Measurements from ENCODE around the gene BTG4. TPM values are rescaled to one million over a fixed set of nuclear protein-coding genes. Genes with fewer than 3 reads are reported as not detected.

BTG4 gene
- total and polyA plus RNA-seq, 9 of the 15 experiments (the other 6 are each of a cell fraction or from before 2014, with no cell fraction given): not detected

DNA sequence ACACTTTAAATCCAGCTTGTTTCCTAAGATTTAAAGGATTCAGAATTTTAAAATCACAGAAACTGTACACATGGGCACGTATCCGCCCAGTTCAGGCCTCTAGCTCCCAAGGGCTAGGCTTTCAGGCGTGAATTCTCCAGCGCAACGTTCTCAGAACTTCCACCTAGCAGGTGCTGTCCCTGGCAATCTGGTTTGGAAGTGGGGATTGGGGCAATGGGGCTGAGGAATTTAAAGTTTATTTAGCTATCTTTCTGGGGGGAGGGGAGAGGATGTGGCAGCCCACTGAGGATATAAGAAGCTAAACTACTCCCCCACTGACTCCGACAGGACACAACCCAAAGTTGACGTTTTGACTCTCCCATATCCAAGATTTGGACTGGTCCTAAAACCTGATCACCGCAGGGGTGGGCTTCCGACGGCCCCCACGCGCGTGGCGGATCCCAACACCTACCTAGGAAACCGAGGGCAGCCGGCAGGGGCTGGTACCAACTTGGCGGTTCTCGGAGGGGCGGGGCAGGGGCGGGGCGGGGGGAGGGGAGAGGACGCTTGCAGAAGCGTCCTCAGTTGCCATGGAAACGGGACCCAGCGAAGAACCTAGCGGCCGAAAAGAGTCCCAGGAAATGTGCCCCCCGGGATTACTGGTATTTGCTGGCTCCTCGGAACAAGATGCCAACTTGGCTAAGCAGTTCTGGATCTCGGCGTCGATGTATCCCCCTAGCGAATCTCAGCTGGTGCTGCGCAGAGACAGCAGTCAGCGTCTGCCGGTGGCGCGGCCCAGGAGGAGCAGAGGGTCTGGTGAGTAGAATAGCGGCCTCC lies 2.2 kb upstream of the BTG4 start, which contains the start of gene HOATZ (continued):
- no peak for TF ChIP-seq ZBTB33 (CRISPR knock-in tag; IDR thresholded peaks at IDR 0.05)

GRCh38 chr11:111513240-111513605 lies 1.0 kb upstream of the BTG4 start:
- H4K20me1 ChIP-seq (replicated peaks; ENCODE audit: control insufficient read depth, insufficient read depth, low read length): no peaks in the 10 kb centered on the region
- H3K4me2 ChIP-seq (ENCODE audit: insufficient read depth, low read length): no peak overlapping the region; the same call in 1 of the 2 replicates
- no peaks in the 10 kb centered on the region for H3K79me2 ChIP-seq (ENCODE audit: control insufficient read depth, insufficient read depth, low read length)
- ATAC-seq (no peak; the same call in 2 of the 3 replicates), DNase-seq (ENCODE audit: extremely low read depth in 1 of 4, low spot score in 3 of 4) (no peak), FAIRE-seq (no peak)
- no TSS peak for BruUV-seq (replicated peaks)
- peaks cover 0 to 9% of the 10 kb centered on the region in 2 experiments; a peak in 3 of 5 replicates for H3K4me1 ChIP-seq (replicated peaks in 1 of 2; ENCODE audit: control insufficient read depth in 2 of 2, insufficient read depth in 2 of 2, low read length in 2 of 2)
- ChIA-PET CTCF (ENCODE audit: low intra/inter-chr PET ratio) (no interaction called here), POLR2A (no interaction called here)
- in situ Hi-C loops (cut with MboI) (no loop called here), intact Hi-C loops (cut with micrococcal nuclease) (no loop called here)
- TF ChIP-seq PHB (CRISPR knock-in tag; IDR thresholded peaks at IDR 0.05) (no peak), ETV1 (tag; conservative IDR thresholded peaks at IDR 0.05; ENCODE audit: low read depth) (no peak)
- H3K9me3 ChIP-seq (replicated peaks; ENCODE audit: control insufficient read depth, insufficient read depth, low read depth, low read length): no peaks in the 10 kb centered on the region
- WGBS (ENCODE audit: insufficient coverage, low coverage, missing lambda C conversion rate): 2% methylated on average over 6 of the region's 6 CpGs
- no peak overlapping the region for H3K27ac ChIP-seq (ENCODE audit: extremely low read depth, low read depth, low read length)
- no peak overlapping the region for H2AFZ ChIP-seq (ENCODE audit: low read depth, low read length)
- H3K36me3 ChIP-seq (ENCODE audit: control insufficient read depth, insufficient read depth, low read length): no peaks in the 10 kb centered on the region
- H3K9ac ChIP-seq (ENCODE audit: insufficient read depth in 1 of 2, low read depth in 2 of 2, low read length in 2 of 2): no peak overlapping the region
- H3K4me3 ChIP-seq: no peak overlapping the region
- no peaks in the 10 kb centered on the region for H3K9me1 ChIP-seq (ENCODE audit: control insufficient read depth, insufficient read depth, low read length)
- H3K27me3 ChIP-seq (ENCODE audit: control insufficient read depth in 2 of 2, insufficient read depth in 2 of 2, low read length in 2 of 2): peaks cover 11 to 15% of the 10 kb centered on the region in 2 experiments; a peak in 4 of 5 replicates

Data from K562 (cell line).